Effector CD4-positive, alpha-beta T cell (primary cell): ENCODE measurements around the gene ZNF775.
"Not testable (repeated sequence)": the region's sequence is repeated elsewhere in the genome, so short reads cannot be mapped to it uniquely, and the experiment has no call there.

ENCODE experiments used
- DNase-seq: peaks from one replicate; pipeline ENCODE4 v3.0.0-alpha.2; 2020

ZNF775 gene

GRCh38 chr7:150383710-150384397 is 4.7 kb downstream of the ZNF775 start:
- DNase-seq: no peak

DNA sequence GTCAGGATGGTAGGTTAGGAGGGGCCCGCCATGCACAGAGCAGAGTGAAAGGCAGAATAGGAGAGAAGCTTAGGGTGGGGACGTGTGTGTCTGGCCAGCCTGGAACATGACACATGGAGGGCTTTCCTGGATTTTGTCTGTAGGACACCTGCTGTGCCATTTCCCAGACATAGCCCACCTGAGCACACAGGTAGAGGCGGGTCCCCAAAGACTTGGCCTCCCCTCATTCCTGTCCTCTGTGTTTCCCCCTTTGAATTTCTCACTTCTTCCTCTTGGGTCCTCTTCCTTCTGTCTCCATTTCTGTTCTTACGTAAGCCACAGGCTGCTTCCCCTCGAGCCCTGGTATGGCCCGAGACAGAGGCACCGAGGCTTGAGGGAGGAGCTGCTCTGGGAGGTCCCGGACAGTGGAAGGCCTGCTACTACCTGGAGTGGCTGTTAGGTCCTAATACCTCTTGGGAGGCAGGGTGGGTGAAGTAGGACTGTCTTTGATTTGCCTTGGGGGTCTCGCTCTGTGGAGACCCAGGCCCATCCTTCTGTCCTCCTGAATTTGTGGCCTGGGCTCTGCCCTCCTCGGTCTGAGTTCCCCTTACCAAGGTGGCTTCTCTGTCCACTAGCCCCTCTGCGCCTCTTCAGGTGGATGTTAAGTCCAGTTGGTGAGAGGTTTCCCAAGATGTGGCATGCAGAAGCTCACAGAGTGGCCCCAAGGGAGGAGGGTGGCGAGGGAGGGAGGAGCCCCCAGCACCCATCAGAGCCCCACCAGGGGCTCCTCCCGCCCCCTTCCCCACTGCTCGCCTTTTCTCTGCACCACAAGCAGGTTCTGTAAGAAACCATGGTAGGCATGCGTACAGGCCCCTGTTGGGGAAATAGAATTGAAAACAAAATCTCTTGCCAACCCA is 5.5 kb downstream of the ZNF775 start:
- no peak for DNase-seq

- no peak for DNase-seq
Measured at GRCh38 chr7:150385302-150385723, 6.2 kb downstream of the ZNF775 start.

GRCh38 chr7:150385884-150386283 is 6.8 kb downstream of the ZNF775 start:
- not testable (repeated sequence) for DNase-seq

GRCh38 chr7:150388306-150388705 is 9.2 kb downstream of the ZNF775 start:
- DNase-seq: no peak

- DNase-seq: no peak
Measured at GRCh38 chr7:150388709-150389531, 9.8 kb downstream of the ZNF775 start.

GRCh38 chr7:150389532-150389816 is 10.3 kb downstream of the ZNF775 start:
- no peak for DNase-seq

DNA sequence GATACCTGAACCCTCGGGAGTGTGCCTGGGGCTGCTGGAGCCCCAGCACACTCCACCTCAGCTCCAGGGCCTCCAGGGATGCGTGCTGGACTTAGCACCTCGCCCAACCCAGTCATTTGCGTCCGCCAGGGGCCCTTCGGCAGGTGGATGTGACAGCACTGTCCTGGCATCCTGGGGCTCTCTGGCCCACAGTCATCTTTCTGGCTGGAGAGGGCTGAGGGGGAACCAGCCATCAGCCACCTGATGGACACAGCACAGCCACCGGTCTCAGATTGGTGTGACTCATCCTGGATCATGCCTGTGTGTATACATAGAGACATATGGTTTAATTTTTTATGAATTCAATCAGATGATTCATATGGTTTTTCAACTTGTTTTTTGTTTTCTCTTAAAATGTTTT is 11.1 kb downstream of the ZNF775 start:
- no peak for DNase-seq

- no peak for DNase-seq
Measured at GRCh38 chr7:150393325-150393724, 14.2 kb downstream of the ZNF775 start.

DNA sequence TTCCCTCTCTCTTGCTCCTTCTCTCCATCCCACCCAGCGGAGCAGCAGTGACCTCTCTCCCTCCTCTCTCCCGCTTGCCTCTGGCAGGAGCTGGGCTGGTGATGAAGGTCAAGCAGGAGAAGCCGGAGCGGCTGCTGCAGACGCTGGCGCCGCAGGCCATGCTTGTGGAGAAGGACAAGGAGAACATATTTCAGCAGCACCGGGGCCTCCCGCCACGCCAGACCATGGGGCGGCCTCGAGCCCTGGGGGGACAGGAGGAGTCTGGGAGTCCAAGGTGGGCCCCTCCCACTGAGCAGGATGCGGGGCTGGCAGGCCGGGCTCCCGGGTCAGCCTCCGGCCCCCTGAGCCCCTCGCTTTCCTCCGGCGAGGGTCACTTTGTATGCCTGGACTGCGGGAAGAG is 17.3 kb downstream of the ZNF775 start:
- no peak for DNase-seq

DNA sequence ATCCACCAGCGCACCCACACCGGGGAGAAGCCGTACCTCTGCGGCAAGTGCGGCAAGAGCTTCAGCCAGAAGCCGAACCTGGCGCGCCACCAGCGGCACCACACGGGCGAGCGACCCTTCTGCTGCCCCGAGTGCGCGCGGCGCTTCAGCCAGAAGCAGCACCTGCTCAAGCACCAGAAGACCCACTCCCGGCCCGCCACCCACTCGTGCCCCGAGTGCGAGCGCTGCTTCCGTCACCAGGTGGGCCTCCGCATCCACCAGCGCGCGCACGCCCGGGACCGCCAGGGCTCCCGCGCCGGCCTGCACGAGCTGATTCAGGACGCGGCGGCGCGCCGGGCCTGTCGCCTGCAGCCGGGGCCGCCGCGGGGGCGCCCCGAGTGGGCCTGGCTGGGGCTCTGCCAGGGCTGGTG is 17.7 kb downstream of the ZNF775 start:
- DNase-seq: no peak

GRCh38 chr7:150397346-150398107 is 18.4 kb downstream of the ZNF775 start:
- no peak for DNase-seq

DNA sequence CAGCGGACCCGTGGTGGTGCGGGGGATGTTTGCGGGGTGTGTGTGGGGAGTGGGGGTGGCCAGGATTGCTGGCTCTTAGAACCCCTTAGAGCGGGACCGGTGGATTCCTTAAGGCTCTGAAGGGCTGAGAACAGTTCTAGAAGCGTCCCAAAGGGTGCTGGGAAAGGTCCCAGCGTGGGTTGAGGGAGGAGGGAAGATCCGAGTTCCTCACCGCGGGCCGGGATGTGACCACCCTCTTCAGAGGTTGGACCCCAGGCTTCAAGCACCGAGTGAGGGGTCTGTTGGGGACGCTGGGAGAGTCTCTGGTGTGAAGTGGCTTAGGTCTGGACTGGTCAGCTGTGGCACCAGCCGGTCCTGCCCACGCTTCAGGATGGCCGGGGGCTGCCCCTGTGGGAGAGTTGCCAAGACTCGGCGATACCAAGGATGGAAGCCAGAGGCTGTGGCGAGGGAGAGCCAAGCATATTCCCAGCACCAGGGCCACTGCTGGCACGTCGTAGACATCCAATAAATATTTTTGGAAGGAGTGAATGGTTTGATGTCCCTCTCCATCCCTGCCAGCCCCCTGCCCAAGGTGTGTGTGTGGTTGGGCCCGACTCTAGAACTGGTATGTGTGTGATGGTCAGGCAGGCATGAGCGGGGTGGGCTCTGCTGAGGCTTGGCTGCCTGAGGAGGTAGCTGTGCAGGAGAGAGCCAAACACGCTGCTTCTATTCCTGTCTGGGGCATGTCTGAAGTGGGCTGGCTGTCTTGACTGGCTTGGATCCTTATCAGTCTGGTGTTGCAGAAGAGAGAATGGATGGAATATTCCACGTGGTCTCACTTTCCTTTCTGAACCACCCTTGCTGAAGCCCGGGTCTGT is 19.2 kb downstream of the ZNF775 start:
- DNase-seq: no peak

DNA sequence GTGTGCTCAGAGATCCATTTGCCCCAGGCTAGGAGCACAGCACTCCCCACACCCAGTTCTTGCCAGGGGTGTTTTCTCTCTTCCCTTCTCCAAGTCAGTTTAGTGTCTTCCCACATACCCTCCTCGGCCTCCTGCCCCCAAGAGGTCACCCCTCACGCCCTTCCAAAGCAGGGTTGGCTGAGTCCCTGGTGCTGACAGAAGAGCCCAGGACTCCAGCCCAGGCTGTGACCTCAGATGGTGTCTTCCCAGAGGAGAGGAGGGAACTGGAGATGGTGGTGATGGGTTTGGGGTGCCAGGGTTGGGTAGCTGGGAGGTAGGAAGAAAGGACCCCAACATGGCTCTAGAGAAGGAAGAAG is 19.8 kb downstream of the ZNF775 start:
- no peak for DNase-seq

DNA sequence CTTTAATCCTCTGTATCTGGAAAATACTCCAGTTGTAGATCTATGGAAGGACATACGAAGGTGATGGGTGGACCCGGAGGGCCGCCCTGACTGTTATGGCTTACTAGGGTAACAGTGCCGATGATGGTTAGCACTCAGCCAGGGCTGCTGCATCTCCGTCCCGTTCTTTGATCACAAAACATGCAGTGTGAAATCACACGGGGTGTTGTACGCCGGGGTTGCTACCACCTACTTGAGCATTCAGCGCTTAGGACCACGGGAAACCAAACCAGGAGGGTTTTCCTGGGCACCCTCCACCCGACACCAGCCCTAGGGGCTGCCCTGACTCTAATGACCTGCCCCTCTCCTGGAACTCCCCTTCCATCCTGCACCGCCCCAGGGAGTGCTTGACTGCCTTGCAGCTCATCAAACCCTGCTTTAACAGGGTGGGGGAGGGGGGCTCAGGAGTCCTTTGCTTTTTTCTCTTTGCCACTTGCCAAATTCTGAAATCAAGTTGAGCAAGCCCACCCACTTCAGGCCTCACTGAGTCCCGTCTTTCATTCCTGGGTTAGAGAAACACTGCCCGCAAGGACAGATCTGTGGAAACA is 20.4 kb downstream of the ZNF775 start:
- no peak for DNase-seq

- no peak for DNase-seq
Measured at GRCh38 chr7:150400008-150400787, 21.1 kb downstream of the ZNF775 start.

DNA sequence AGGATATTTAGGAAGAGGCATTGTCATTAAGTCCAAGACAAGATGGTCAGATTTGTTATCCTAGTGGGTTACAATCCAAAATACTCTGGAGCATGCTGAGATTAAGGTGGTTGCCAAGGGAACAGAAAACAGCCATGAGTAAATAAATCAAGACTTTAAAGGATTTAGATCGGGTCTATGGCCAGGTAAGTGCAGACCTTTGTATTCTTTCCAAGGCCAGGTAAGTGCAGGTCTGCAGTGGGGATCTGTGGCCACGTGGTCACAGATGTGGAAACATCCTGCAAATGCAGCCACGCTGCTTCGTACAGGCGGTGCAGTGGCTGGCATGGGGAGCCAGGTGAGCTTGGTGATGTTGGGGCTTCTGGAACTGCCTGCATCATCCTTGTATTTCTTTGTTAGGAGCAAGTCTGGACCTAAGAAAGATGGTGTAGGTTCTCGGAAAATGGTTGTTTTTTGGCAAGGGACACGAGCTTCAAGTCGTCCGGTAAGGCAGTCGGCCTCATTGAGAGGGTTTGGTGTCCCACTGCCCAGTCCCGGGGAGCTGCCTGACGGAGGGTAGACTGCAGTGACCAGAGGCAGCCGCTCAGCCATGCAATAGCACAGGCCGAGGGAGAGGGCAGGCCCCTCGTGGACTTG is 21.8 kb downstream of the ZNF775 start:
- DNase-seq: no peak

DNA sequence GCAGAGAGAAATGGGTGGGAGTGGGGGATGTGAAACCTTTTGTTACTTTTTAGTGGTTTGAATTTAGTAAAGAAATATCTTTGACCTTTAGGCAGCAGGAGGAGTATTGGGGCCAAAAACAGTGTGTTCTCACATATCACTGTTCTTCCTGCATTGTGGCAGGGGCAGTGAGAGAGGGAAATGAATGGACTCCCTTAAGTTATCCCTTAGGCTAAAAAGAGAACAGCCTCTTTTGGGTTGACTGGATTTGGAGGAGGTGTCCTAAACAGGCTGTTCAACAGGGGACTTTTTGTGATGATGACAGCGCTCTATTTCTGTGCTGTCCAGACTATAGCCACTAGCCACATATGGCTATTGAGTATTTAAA is 22.3 kb downstream of the ZNF775 start:
- no peak for DNase-seq

GRCh38 chr7:150401861-150402631 is 22.9 kb downstream of the ZNF775 start:
- no peak for DNase-seq
